Measurements from ENCODE around the gene FAM53A.

FAM53A gene

GRCh38 chr4:1614502-1614853 is 69.6 kb downstream of the FAM53A start:
- H3K27ac ChIP-seq = no peak overlapping the region
- TF ChIP-seq ZFX (IDR thresholded peaks at IDR 0.05; ENCODE audit: borderline replicate concordance) = no peak
- TF ChIP-seq CTCF (IDR thresholded peaks at IDR 0.05) = no peak

GRCh38 chr4:1614049-1614448 is 70.1 kb downstream of the FAM53A start:
- no peak overlapping the region for H3K27ac ChIP-seq
- TF ChIP-seq ZFX (IDR thresholded peaks at IDR 0.05; ENCODE audit: borderline replicate concordance) = no peak
- no peak for TF ChIP-seq CTCF (IDR thresholded peaks at IDR 0.05)

DNA sequence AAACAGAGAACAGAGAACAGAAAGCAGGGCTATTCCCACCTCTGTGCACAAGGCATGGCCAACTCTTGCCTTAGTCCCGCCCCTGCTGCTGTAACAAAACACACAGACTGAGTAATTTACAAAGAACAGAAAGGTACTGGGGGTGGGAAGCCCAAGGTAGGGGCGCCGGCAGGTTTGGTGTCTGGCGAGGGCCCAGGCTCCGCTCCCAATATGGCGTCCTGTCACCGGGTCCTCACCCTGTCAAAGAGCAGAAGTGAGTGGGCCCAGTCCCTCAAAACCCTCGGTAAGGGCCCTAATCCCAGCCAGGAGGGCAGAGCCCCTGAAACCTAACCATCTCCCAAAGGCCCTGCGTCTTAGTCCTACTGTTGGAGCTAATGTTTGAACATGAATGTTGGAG is 71.0 kb downstream of the FAM53A start:
- H3K27ac ChIP-seq = no peak overlapping the region
- TF ChIP-seq ZFX (IDR thresholded peaks at IDR 0.05; ENCODE audit: borderline replicate concordance) = no peak

GRCh38 chr4:1612278-1613098 is 71.6 kb downstream of the FAM53A start:
- H3K27ac ChIP-seq = no peak overlapping the region
- no peak for TF ChIP-seq ZFX (IDR thresholded peaks at IDR 0.05; ENCODE audit: borderline replicate concordance)

- H3K27ac ChIP-seq = no peak overlapping the region
- TF ChIP-seq CTCF (IDR thresholded peaks at IDR 0.05) (no peak), ZFX (IDR thresholded peaks at IDR 0.05; ENCODE audit: borderline replicate concordance) (no peak)
These were observed 72.6 kb downstream of the FAM53A start for GRCh38 chr4:1611501-1611870.

DNA sequence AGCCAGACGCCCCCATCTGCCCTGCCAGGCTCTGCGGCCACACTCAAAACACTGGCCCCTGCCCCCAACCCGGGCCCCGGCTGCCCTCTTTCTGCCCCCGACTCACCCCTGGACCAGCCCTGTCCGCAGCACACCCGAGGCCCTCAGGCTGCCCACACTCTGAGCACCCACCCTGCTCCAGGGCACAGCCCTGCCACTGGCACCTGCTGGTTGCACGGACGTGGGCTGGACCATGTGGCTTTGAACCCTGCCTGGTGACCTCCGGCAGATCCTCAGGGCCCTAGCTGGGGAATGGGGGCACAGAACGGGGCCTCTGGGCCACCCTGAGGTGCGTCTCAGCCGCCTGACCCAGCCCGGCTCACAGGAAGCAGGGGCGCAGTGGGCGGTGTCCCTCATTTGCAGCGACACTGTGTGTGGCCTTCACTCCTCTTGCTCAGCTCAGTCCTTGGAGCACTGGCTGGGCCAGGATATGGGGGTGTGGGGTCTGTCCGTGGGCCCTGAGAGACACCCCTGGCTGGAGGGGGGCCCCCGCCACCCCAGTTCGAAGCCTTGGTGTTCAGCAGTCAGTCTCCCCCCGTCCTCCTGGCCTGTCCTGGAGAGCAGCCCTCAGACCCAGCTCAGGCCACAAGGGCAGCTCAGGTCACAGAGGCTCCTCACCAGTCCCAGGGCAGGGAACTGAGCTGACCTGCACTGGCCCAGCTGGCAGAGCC is 73.2 kb downstream of the FAM53A start:
- TF ChIP-seq ZFX (IDR thresholded peaks at IDR 0.05; ENCODE audit: borderline replicate concordance) (no peak), CTCF (IDR thresholded peaks at IDR 0.05) (no peak)
- no peak overlapping the region for H3K27ac ChIP-seq

DNA sequence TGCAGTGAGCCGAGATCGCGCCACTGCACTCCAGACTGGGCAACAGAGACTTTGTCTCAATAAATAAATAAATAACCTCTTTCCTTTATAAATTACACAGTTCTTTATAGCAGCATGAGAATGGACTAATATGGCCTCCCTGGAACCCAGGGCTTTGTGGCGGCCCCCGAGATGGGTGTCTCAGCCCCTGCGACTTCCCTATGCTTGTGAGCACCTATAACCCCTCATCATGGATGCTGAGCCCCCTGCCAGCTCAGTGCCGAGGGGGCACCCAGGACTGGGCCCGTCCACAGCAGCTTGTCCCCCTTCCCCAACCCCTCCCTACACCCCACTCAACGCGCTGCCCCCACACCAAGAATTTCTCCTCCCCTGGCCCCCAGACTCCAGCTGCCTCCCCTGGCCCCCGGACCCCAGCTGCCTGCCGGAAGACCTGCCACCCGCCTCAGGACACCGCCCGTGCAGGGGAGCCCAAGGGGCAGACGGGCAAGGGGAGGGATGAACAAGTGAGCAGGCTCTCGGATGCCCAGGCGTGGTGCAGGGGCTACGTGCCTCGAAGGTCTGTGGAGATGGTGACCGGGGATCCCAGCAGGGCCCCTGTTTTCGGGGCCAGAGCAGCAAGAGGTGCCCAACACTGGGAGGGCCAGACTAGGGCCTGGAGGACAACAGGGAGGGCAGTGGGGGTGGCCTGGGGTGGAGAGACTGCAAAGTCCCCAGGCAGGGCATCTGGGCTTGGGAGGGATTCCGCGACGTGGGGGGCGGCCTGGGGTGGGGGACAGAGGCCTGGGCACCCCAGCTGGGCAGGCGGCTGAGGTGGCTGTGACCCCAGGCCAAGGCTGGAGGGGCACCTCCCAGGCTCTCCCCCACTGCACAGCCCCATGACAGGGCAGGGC is 74.0 kb downstream of the FAM53A start:
- TF ChIP-seq ZFX (IDR thresholded peaks at IDR 0.05; ENCODE audit: borderline replicate concordance) (no peak), CTCF (IDR thresholded peaks at IDR 0.05) (no peak)
- no peak overlapping the region for H3K27ac ChIP-seq
